T-helper 22 cell (primary cell): ENCODE data around the gene LIPA.
"Not testable (repeated sequence)": the region's sequence is repeated elsewhere in the genome, so short reads cannot be mapped to it uniquely, and the experiment has no call there.

Experiments used
- DNase-seq: peaks from one replicate; pipeline ENCODE4 v3.0.0-alpha.2; 2020; ENCODE audit warnings: low read depth

Gene LIPA

GRCh38 chr10:89270153-89270483, 18.5 kb upstream of the LIPA start:
- no peak for DNase-seq

GRCh38 chr10:89269433-89270152, 18.0 kb upstream of the LIPA start:
- no peak for DNase-seq

DNA sequence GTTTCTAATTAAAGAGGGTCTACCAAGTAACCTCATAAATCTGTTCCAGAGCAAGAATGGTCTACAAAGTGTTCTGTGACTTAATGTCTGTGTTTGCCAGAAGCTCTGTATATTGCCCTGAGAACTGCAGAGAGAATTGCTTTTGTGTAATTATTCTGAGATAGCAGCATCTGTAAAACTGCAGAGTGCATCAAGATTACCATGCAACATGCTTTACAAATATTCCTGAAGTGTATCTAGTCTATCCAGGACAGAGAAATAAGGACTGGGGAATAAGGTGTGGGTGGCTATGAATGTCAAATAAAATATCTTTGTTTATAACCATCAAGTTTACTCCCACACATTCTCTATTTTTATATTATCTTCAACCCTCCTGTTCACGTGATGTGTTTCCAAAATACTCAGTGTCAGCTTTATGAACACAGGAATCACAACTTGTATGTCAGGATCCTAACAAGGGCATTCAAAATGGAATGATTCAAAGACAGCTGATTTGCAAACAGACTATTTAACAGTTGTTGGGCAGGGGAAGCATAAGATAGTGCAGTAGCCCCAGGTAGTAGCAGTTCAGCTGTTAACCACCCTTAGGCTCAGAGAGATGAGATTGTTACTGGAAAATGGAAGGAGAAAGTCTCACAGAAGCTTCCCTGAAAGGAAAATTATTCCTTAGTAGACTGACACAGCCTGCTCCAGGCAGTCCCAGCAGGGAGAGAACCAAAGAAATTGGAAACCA, 15.3 kb upstream of the LIPA start:
- no peak for DNase-seq

DNA sequence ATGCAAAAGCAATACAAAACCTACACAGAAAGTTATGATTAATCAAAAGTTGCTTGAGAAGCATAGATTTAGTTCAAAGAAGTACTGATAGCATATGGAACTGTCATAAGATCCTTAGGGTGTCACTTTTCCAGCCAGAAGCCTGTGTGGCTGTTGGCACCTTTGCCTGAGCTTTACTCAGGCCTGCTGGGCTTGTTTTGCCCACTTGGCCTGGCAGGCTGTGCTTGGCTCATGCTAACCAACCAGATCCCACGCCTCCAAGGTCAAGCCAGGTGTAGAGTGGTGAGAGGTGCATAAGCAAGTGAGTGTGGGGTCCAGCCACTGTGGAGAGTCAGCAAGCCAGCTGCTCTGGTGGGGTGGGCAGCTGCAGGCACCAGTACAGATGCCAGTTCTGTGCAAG, 12.0 kb upstream of the LIPA start:
- DNase-seq = no peak

DNA sequence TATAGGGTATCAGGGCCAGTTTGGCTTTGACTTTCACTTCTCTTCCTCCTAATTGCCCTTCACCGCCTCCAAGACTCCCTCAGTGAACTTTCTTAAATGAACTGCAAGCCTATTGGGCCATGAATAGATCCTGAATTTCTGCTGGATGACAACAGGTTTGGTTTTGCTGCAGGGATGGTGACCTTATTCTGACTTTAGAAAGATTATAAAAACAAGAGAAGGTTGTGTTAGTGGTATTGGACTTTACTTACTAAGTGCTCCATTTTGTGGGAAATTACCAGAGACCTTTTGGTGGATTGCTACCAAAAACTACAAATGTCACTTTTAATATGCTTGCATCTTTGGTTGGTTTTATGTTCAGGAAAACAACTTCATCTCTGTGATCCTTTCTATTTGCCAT, 11.5 kb upstream of the LIPA start:
- no peak for DNase-seq

- no peak for DNase-seq
Measured at GRCh38 chr10:89262086-89263051, 10.8 kb upstream of the LIPA start.

- no peak for DNase-seq
Measured at GRCh38 chr10:89258881-89259280, 7.3 kb upstream of the LIPA start.

- DNase-seq = no peak
Measured at GRCh38 chr10:89257581-89257980, 6.0 kb upstream of the LIPA start.

DNA sequence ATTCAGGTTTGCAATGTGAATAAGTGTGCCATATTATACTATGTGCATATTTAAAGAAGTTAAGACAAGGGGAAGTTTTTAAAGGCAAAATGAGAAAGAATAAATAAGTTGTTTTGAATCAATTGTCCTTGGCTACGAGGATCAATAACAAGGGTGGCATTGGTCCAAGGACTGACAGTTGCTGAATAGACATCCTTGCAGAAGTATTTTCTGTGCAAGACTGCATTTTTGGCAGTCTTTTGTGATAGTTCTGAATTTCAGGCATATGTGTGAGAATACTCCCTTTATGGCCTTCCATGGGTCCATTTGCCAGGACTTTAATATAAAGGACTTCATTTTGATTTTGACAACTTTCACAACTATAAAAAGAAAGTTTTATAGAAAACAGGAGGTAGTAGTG, 5.4 kb upstream of the LIPA start:
- DNase-seq = no peak

GRCh38 chr10:89256340-89256739, 4.8 kb upstream of the LIPA start:
- no peak for DNase-seq

- DNase-seq = no peak
Measured at GRCh38 chr10:89255793-89256192, 4.2 kb upstream of the LIPA start.

DNA sequence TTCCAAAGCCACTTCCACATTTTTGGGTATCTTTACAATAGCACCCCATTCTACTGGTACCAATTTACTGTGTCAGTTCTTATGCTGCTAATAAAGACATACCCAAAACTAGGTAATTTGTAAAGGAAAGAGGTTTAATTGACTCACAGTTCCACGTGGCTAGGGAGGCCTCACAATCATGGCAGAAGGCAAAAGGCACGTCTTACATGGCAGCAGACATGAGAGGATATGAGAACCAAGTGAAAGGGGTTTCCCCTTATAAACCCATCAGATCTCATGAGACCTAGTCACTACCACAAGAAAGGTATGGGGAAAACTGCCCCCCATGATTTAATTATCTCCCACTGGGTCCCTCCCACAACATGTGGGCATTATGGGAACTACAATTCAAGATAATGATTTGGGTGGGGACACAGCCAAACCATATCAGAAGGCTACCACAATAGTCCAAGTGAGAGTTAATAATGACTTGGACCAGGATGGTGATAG, 3.6 kb upstream of the LIPA start:
- DNase-seq = not testable (repeated sequence)

DNA sequence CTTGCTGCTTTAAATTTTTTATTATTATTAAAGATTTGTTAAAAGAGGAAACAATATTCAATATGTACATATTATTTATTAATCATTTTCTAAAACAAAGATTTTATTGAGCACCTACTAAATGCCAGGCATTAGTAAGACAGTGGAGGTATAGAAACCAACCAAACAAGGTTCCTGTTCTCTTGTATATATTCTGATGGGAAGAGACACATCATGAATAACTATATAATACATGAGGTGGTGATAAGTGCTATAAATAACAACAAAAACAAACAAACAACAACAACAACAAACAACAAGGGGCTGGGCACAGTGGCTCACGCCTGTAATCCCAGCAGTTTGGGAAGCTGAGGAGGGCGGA, 630 bp upstream of the LIPA start:
- no peak for DNase-seq

- DNase-seq = no peak
Measured at GRCh38 chr10:89250865-89251408, 638 bp downstream of the LIPA start.

DNA sequence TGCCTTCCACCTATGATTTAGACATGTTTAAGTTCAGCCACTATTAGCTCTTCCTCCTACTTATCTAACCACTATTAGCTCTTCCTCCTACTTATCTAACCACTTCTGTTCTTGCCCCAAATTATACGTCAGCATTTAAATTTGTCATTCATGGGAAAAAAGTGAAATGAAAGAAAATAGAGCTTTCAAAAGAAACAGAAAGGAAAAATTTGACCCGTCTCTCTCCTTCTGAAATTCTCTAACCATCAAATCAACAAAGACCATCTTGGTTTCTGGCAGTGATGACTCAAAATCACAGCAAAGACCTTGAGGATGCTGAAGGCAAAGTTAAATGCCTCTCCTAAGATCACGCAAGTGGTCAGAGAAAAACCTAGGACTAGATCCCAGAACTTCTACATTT, 2.6 kb downstream of the LIPA start:
- DNase-seq = no peak

DNA sequence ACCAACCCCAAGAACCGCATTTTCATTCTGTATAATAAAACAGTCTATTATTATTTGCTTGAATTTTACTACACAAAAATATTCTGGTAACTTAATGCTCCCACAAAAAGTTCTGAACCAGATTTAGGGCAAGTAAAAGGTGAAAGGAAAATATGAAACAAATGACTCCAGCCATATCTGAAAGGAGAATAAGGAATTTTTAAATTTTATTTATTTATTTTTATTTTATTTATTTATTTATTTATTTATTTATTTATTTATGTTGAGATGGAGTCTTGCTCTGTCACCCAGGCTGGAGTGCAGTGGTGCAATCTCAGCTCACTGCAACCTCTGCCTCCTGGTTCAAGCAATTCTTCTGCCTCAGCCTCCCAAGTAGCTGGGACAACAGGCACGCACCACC, 4.0 kb downstream of the LIPA start:
- not testable (repeated sequence) for DNase-seq

DNA sequence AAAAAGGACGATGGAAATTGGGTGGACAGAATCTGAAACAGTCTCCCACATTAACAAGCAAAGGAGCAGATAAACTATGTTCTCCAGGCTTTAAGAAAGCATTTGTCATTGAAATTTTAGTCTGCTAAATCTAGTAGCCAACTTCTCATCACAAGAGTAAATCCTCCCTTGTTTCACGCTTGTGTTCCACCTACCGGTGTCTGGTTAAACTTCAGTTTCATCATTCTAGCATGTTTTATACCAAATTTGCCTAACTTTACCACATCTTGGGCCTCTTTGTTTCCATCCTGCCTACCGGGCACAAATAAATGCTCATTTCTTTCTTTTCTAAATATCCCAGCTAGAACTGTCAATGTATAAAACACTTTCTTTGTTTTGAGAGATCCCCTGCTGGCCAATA, 5.8 kb downstream of the LIPA start:
- DNase-seq = no peak

GRCh38 chr10:89242840-89243568, 8.6 kb downstream of the LIPA start:
- DNase-seq = no peak

GRCh38 chr10:89242345-89242684, 9.3 kb downstream of the LIPA start:
- no peak for DNase-seq

- DNase-seq = no peak
Measured at GRCh38 chr10:89241486-89242344, 9.9 kb downstream of the LIPA start.

DNA sequence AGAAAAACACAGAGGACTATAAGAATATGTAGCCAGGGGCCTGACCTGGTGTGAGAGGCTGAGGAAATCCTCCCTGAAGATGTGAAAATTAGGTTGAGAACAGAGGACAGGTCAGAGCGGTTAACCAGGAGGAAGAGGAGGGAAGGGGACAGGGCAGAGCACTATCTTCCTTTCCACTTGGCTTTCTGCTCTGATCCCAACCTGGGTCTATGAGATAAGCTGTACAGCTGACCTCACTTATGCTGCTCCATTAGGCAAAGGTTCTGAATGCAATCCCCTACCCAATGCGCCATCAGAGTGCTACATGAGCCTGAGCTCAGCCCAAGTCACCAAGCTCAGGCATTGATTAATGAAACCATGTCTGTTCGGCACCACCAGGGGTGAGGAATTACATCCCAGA, 10.5 kb downstream of the LIPA start:
- no peak for DNase-seq
